EL (cell line): ENCODE measurements around the gene APCDD1L.
"Not testable (repeated sequence)": the region's sequence is repeated elsewhere in the genome, so short reads cannot be mapped to it uniquely, and the experiment has no call there.

Experiments
- DNase-seq: peaks from one replicate; pipeline ENCODE4 v3.0.0-alpha.2; 2016

The APCDD1L gene

DNA sequence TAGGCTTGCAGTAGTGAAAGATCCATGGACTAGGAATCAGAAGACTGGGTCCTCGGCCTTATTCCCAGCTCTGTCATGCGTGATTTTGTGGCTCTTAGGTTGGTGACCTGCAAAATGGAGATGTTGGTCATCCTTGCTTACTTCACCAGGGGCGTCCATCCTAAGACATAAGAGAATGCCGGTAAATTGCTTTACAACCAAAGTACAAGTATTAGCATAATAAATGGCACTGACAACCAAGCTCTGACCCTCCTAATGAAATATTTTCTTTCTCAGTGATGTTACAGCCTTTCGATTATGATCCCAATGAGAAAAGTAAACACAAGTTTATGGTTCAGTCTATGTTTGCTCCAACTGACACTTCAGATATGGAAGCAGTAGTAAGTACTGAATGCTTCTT, 80.9 kb downstream of the APCDD1L start:
- no peak for DNase-seq

DNA sequence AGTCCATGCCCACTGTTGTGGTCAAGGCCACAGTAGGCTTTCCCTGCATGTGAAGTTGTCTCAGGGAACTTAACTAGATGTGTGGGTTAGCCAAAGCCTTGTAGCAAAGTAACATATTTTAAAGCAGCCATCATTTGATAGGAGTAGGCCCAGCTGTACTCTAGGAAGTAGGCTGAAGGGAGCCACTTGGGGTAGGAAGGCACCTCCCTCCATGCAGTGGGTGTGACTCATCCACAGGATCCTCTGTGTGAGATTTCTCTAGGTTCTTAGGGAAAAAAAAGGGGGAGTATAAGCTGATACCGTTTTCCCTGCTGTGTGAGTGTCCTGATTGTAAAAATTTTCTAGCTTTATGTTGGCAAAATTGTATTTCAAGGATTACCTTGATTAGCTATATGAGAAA, 81.4 kb downstream of the APCDD1L start:
- DNase-seq = peak; percentile 85

DNA sequence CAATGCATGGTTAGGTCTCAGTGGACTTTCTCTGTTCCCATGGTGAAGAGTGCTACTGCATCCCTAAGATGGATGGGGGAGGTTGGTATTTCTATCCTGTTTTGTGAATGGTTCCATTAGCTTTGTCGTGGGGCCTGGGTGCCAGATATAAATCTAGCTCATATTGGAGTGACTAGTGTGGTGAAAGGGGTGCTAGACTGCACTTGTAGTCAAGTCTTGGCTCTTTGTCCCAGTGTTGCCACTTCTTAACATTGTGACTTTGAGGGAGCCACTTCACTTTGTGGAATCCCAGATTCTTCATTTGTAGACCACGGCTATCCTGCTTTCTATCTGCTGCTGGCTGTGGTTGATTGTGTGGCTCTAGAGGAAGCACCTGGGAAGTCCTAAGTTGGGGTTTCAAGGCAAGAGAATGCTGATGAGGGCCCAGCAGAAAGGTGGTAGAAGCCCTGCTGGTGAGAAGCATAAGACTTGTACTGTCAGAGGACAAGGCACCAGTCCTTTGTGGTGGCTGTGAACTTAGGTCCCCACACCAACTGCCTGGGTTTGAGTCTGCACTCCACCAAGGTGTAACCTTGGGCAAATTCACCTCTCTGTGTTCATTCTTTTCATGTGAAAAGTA, 82.1 kb downstream of the APCDD1L start:
- no peak for DNase-seq

DNA sequence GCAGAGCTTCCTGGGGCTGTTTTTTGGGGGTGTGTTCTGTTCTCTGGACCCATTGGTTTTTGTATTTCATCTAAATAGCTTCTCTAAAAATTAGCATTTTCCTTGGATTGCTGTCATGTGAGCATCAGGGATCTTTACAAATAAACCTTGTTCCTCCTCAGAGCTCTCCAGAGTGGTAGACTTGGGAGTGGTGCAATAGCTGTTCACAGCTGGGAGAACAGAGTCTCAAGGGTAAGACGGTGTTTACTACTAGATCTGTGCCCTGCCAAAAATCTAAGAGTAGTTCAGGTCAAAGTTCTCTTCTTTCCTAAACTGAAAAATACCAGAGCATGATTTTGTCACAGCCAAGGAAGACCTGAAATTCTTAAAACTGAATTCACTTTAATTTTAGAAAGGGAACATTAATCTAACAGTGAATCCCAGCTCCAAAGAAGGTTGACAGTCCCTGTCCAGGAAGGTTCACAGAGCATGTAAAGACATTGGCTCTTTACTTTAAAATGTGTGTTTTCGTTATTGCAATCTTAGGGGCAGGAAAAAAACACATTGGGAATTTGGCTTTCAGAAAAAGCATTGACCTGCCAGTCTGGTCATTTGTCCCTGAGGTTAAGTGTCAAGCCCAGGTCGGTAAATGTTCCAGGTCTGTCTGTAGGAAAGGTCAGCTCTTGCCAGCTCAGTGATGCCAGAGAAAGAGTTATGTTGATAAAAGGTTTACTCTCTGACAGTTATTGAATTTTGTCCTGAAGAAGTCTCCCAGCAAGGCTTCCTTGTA, 82.8 kb downstream of the APCDD1L start:
- DNase-seq = no peak

DNA sequence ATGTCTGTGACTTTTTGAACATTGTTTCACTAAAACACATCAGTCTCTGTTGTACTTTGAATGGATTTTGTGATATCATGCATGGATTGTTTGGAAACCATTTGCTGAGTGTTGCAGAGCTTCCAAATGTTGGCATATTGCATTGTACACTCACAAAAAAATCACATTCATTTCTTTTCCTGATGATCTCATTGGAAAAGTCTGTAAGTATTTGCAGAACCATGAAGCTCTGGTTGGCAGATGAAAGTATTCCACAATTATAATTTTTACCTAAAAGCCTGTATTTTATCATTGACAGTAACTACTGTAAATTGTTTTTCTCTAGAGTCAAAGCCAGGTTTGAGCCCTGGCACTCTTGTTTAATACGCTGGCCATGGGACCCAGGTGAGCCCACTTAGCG, 84.1 kb downstream of the APCDD1L start:
- DNase-seq = peak; percentile 18

DNA sequence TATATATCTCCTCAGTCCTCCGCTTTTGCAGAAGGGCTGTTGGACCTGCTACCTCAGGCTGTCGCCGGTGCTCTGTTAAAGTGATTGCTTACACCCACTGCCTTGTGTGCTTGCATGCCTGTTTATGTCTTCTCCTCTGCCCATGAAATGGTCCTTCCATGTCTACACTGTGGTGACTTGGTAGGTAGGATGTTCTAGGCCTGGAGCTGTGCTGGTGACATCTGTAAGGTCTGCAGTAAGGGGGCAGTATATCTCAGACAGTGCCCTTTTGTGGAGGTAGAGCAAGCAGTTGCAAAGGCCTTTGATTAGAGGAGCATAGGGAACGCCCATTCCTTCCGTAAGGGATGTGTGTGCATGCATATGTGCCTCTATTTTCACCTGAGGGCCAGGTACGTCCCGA, 85.9 kb downstream of the APCDD1L start:
- DNase-seq = no peak

DNA sequence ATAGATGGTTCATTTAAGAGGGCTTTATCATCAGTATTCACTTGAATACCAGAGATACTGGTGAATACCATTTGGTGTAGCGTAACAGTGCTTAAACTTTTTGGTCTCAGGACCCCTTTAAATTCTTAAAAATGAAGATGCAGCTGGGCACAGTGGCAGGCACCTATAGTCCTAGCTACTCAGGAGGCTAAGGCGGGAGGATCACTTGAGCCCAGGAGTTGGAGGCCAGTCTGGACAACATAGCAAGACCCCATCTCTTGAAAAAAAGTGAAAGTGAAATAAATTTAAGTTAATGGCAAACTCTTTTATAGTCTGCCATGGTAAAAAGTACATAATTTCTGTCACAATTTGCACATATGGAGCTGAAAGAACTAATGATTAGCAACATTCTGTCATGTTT, 86.8 kb downstream of the APCDD1L start:
- DNase-seq = no peak

DNA sequence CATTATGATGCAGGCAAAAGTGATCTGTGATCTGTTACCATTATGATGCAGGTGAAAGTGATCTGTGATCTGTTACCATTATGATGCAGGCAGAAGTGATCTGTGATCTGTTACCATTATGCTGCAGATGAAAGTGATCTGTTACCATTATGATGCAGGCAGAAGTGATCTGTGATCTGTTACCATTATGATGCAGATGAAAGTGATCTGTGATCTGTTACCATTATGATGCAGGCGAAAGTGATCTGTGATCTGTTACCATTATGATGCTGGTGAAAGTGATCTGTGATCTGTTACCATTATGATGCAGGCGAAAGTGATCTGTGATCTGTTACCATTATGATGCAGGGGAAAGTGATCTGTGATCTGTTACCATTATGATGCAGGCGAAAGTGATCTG, 87.6 kb downstream of the APCDD1L start:
- DNase-seq = not testable (repeated sequence)

DNA sequence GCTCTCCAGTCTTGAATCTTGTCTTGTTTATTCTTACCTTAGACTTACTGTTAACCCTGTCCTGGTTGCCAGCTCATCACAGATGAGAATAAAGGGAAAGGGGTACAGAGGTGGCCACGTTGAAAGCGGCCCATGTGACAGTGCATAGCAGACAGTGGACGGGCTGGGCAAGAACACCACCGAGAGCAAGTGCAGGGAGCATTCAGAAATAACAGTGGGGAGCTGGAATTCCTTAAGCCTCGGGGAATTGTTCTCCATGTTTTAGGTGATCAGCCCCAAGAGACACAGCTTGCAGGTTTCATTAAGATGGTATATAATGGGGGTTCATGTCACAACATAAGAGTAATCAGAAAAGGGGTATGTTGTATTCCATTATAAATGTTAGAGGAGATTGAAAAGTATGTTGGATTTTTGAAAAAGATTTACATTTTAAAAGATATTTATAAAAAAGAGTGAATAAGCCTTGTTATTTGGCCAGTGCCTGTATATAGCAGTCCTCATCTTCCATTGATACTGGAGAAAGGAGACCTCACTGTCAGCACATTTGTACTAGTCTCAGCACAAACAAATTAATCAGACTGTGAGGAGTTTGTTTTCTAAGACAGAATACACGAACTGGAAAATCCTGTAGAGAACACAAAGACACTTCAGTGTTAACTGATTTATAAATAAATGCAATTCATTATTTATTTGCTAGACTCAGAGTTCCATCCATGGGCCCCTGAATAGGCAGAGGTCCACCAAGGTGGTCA, 90.8 kb downstream of the APCDD1L start:
- no peak for DNase-seq

DNA sequence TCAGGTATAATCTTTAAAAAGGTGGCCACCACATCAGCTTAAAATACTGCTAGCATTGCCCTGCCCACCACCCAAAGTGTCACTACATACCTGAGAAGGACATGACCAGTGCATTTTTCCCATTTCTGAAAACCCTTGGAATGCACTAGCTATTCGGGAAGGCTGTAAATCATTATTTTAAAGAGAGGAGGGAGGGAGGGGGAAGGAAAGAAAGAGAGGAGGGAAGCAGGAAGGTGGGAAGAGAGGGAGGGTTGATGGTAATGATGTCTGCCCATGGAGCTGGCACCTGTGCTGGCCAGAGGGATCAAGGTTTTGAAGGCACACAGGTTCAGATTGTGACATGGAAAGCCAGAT, 93.7 kb downstream of the APCDD1L start:
- no peak for DNase-seq

DNA sequence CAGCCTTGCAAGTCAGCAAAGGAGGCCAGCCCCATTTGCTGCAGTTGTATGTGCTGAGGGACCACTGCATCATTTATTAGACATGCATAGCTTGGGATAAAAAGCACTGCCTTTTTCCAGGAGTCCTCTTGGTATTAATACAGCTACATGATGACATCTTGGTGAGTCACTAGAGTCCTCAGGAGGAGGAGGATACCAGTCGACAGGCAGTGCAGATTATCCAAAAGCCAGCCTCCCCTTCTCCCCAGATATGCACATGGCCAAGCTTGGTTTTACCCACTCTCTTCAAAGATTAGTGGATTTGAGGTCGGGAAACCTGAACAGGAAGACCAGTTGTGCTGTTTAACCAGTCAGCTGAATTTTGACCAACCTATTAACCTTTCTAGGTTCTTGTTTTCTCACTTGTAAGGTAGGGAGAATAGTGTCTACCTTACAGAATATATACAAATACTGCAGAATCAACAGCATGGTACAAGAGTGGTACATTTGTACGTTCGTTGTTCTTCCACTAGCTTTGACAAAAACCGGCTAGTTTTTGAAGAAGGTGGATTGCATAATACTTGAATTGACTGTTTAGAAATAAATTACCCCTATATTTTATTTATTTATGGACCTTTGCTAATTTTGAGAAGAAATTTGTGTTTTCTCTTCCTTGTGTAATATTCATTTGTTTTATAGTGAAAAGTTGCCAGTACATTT, 94.3 kb downstream of the APCDD1L start:
- DNase-seq = peak; percentile 83

DNA sequence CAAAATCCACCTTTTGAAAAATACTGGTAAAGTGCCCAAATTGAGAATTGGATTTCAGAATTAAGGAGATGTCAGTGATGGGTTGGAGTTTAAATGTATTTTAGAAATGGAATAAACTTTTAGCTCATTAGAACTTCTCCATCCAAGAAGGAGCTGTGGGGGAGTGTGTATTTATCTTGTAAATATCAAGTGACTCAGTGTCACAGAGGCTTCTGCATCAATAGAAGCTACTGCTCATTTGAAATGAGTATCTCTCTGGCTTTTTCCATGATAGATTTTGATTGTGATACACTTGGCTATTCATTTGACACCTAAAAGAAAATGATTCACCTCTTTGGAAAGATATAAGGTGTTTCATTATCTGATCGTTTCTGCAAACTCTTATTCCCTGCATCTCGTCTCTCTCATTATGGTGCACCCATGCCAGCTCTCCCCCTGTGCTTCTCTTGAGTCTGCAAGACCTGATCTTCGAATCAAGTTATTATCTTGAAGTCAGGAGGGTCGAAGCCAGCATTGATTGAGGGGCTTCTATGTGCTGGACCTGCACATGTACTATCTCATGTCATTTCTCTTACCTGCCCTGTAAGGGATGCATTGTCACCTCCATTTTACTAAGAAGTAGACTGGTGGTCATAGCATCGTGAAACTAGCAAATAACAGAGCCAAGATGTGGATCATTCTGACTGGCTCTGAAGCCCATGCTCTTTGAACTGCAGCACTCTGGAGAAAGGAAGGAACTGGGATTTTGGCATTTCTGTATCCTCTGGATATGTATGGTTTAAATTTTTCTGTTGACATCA, 96.0 kb downstream of the APCDD1L start:
- DNase-seq = no peak

DNA sequence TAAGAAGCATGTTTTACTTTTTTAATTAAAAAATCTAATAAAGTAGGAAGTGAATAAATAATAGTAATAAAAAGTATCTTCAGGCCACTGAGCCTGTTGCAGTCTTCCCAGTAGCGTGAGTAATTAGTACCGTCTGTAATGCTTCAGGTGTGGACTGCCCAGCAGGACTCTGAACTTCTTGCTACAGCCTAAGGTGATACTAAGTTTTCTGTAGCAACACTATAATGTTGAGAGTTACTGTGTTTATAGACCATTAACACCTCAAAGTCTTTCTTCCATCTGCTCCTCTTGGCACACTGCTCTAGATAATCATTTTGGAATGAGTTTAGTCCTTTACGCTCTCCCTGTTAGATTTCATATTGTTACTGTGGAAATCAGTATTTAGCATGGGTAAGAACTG, 97.8 kb downstream of the APCDD1L start:
- no peak for DNase-seq

DNA sequence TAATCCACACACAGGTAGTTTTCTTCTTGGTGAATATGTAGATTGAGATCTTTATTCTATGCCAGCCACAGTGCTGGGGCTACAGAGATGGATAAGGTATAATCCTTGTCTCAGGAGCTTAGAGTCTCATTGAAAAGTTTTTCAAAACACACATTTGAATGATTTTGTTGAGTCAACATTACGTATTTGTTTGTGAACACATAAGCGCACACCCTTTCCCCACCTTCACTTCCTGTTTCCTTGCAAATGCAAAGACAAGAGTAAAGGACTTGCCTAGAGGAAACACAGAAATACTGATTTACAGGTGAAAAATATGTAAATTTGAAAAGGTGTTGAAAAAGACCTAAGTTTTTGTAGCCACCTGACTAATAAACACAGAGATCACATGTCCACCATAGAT, 98.4 kb downstream of the APCDD1L start:
- DNase-seq = no peak

DNA sequence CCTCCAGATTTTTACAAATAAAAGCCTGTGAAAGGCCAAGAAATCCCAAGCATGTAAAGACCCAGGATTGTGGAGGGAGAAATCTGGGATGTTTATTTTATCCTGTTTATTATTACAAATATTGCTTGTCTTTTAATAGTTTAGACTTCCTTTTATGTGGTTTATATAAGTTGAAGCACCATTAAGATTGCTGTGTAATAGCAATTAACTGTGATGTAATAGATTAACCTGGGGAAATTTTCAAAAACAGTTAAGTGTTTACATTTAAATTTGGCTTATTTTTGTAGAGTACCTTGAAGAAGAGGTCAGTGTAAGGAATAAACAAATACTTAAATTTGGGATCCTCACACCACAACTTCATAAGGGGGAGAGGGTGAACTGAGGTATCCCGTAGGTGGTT, 99.1 kb downstream of the APCDD1L start:
- DNase-seq = no peak

DNA sequence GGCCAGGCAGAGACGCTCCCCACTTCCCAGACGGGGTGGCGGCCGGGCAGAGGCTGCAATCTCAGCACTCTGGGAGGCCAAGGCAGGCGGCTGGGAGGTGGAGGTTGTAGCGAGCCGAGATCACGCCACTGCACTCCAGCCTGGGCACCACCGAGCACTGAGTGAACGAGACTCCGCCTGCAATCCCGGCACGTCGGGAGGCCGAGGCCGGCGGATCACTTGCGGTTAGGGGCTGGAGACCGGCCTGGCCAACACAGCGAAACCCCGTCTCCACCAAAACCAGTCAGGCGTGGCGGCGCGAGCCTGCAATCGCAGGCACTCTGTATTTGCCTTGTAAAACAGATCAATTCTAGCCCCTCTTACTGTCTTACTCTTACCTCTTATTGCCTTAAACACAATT, 100.4 kb downstream of the APCDD1L start:
- not testable (repeated sequence) for DNase-seq

DNA sequence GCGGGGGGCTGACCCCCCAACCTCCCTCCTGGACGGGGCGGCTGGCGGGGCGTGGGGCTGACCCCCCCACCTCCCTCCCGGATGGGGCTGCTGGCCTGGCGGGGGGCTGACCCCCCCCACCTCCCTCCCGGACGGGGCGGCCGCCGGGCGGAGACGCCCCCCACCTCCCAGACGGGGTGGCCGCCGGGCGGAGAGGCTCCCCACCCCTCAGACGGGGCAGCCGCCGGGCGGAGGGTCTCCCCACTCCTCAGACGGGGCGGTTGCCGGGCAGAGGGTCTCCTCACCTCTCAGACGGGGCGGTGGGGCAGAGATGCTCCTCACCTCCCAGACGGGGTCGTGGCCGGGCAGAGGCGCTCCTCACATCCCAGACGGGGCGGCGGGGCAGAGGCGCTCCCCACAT, 101.0 kb downstream of the APCDD1L start:
- not testable (repeated sequence) for DNase-seq
